Tibial nerve (tissue), 4 donors: ENCODE measurements around the gene DISC1.

Source experiments
- EP300 ChIP-seq, 2 donors: sonication (generic); formaldehyde crosslinking; IDR thresholded peaks; one replicate each; pipeline ENCODE4 v1.6.1; 2017; ENCODE audit warnings: antibody characterized with exemption in 2 of 2, mild to moderate bottlenecking in 1 of 2
- POLR2A ChIP-seq, 2 donors: fragments of 450-650 bp; IDR thresholded peaks; one replicate each; pipeline ENCODE4 v1.6.1; 2017; ENCODE audit warnings: antibody characterized with exemption in 2 of 2, mild to moderate bottlenecking in 2 of 2, moderate library complexity in 2 of 2
- TF ChIP-seq, protein P1 (sequence below), 5 experiments: fragments of 200-600 bp in 3 of 5; fragments of 450-650 bp in 2 of 5; sonication (generic) in 3 of 5; IDR thresholded peaks; one replicate each; pipeline ENCODE4 v1.5.1; 2016 to 2019; ENCODE audit warnings: antibody characterized with exemption in 5 of 5, mild to moderate bottlenecking in 3 of 5, moderate library complexity in 2 of 5

DNA sequence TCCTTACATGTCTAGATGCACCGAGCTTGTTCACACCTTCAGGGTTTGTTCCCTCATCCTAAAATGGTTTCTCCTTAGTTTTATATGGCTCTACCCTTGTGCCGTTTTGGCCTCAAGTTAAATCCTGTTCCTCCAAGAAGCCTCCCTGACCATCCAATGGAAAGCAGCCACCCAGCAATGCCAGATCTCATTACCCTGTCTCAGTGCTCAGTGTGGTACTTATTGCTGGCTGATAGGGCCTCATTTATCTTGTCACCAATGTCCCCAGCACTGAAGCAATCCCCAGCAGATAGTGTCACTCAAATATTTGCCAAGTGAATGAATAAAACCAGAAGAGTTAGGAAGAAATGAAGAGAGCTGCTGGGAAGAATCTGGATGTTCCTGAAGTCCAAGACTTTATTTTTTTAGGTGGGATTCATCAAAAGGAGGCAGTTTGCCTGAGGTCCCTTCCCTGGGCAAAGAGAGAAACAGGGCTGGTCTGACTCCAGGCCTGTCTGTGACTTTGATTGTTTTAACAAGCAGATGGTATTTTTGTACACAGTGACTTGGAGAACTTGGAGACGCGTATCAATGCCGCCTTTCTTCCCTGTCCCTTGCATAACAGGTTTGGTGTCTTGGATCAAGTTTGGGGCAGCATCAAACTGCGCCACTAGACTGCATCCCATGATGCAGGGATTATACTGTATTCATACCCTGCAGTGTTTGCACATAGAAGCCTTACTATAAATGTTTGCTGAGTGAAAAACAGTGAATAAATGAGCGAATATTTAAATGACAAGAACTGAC, 221.2 kb downstream of the DISC1 start:
- TF ChIP-seq EP300 (IDR thresholded peaks at IDR 0.05) = no peak
- TF ChIP-seq, protein P1, sequence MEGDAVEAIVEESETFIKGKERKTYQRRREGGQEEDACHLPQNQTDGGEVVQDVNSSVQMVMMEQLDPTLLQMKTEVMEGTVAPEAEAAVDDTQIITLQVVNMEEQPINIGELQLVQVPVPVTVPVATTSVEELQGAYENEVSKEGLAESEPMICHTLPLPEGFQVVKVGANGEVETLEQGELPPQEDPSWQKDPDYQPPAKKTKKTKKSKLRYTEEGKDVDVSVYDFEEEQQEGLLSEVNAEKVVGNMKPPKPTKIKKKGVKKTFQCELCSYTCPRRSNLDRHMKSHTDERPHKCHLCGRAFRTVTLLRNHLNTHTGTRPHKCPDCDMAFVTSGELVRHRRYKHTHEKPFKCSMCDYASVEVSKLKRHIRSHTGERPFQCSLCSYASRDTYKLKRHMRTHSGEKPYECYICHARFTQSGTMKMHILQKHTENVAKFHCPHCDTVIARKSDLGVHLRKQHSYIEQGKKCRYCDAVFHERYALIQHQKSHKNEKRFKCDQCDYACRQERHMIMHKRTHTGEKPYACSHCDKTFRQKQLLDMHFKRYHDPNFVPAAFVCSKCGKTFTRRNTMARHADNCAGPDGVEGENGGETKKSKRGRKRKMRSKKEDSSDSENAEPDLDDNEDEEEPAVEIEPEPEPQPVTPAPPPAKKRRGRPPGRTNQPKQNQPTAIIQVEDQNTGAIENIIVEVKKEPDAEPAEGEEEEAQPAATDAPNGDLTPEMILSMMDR (IDR thresholded peaks at IDR 0.05) = no peak
- TF ChIP-seq POLR2A (IDR thresholded peaks at IDR 0.05) = no peak
